NCI-H524 (cell line): ENCODE measurements around the gene EMC9.
"Not testable (repeated sequence)": the region's sequence is repeated elsewhere in the genome, so short reads cannot be mapped to it uniquely, and the experiment has no call there.

Experiments used
- DNase-seq, 2 experiments: peaks; one replicate each; lab custom pipeline; 2025; lab: John Stamatoyannopoulos, UW

EMC9 gene

GRCh38 chr14:24108336-24108874 is 33.0 kb downstream of the EMC9 start:
- DNase-seq: no peak

- no peak for DNase-seq
Measured at GRCh38 chr14:24106672-24107271, 34.6 kb downstream of the EMC9 start.

GRCh38 chr14:24105609-24106239 is 35.7 kb downstream of the EMC9 start:
- DNase-seq: not testable (repeated sequence)

GRCh38 chr14:24103451-24103850 is 37.9 kb downstream of the EMC9 start:
- DNase-seq: no peak

- no peak for DNase-seq
Measured at GRCh38 chr14:24102357-24103048, 38.9 kb downstream of the EMC9 start.

GRCh38 chr14:24100982-24101494 is 40.4 kb downstream of the EMC9 start:
- DNase-seq: no peak

GRCh38 chr14:24100197-24100981 is 41.0 kb downstream of the EMC9 start:
- DNase-seq: no peak

- no peak for DNase-seq
Measured at GRCh38 chr14:24098927-24099813, 42.2 kb downstream of the EMC9 start.

GRCh38 chr14:24098229-24098926 is 43.0 kb downstream of the EMC9 start:
- DNase-seq: no peak

GRCh38 chr14:24096545-24097181 is 44.7 kb downstream of the EMC9 start:
- DNase-seq: no peak

GRCh38 chr14:24095271-24096068 is 45.9 kb downstream of the EMC9 start:
- peak in 1 of 2 experiments; percentile 51 for DNase-seq

GRCh38 chr14:24094841-24095270 is 46.5 kb downstream of the EMC9 start:
- DNase-seq: peak in 1 of 2 experiments; percentile 63

- peak; percentile 95 to 98 for DNase-seq
Measured at GRCh38 chr14:24093901-24094840, 47.2 kb downstream of the EMC9 start, which contains the start of gene PCK2. Gene PCK2, plus strand, starts transcription at chr14:24094311. Its CDS starts 95 bp downstream, at chr14:24094406.

GRCh38 chr14:24093207-24093900 is 48.0 kb downstream of the EMC9 start:
- DNase-seq: no peak

- no peak for DNase-seq
Measured at GRCh38 chr14:24092505-24093206, 48.7 kb downstream of the EMC9 start.

GRCh38 chr14:24092110-24092504 is 49.3 kb downstream of the EMC9 start:
- DNase-seq: no peak
